Measurements from ENCODE around the gene OR51A4.

OR51A4 gene

GRCh38 chr11:4926608-4927007 is 20.8 kb downstream of the OR51A4 start:
- POLR2A ChIA-PET = no interaction called here
- no peak for TF ChIP-seq CTCF (IDR thresholded peaks at IDR 0.05; ENCODE audit: insufficient read depth, low read length, missing control alignments)
- DNase-seq (ENCODE audit: low read depth, low spot score) = no peak
- CTCF ChIA-PET = no interaction called here
- no peak overlapping the region for H3K4me3 ChIP-seq (ENCODE audit: low read depth, low read length)

GRCh38 chr11:4924239-4924638 is 23.2 kb downstream of the OR51A4 start, which contains the start of gene OR51G1:
OR51G1 (minus strand) TSS chr11:4924339; CDS start chr11:4924339, 0 bp downstream.
- no peak for DNase-seq (ENCODE audit: low read depth, low spot score)
- H3K4me3 ChIP-seq (ENCODE audit: low read depth, low read length) = no peak within 1 kb of the TSS
- no peak for TF ChIP-seq CTCF (IDR thresholded peaks at IDR 0.05; ENCODE audit: insufficient read depth, low read length, missing control alignments)
- ChIA-PET POLR2A (no interaction called here), CTCF (no interaction called here)

GRCh38 chr11:4922304-4922703 is 25.1 kb downstream of the OR51A4 start:
- DNase-seq (ENCODE audit: low read depth, low spot score) = no peak
- CTCF ChIA-PET = no interaction called here
- POLR2A ChIA-PET = no interaction called here
- TF ChIP-seq CTCF (IDR thresholded peaks at IDR 0.05; ENCODE audit: insufficient read depth, low read length, missing control alignments) = no peak
- H3K4me3 ChIP-seq (ENCODE audit: low read depth, low read length) = no peak overlapping the region

GRCh38 chr11:4921796-4922195 is 25.6 kb downstream of the OR51A4 start:
- ChIA-PET POLR2A (no interaction called here), CTCF (no interaction called here)
- no peak for TF ChIP-seq CTCF (IDR thresholded peaks at IDR 0.05; ENCODE audit: insufficient read depth, low read length, missing control alignments)
- no peak overlapping the region for H3K4me3 ChIP-seq (ENCODE audit: low read depth, low read length)
- DNase-seq (ENCODE audit: low read depth, low spot score) = no peak

GRCh38 chr11:4919250-4919649 is 28.2 kb downstream of the OR51A4 start, which contains the start of gene OR51G2:
OR51G2 (minus strand) TSS chr11:4919350; CDS start chr11:4915663, 3,687 bp downstream.
- ChIA-PET CTCF (no interaction called here), POLR2A (no interaction called here)
- no peak for TF ChIP-seq CTCF (IDR thresholded peaks at IDR 0.05; ENCODE audit: insufficient read depth, low read length, missing control alignments)
- DNase-seq (ENCODE audit: low read depth, low spot score) = no peak
- no peak within 1 kb of the TSS for H3K4me3 ChIP-seq (ENCODE audit: low read depth, low read length)

GRCh38 chr11:4916581-4916980 is 30.8 kb downstream of the OR51A4 start:
- CTCF ChIA-PET = no interaction called here

More at GRCh38 chr11:4916581-4916980, 30.8 kb downstream of the OR51A4 start:
- POLR2A ChIA-PET = no interaction called here
- no peak for DNase-seq (ENCODE audit: low read depth, low spot score)
- H3K4me3 ChIP-seq (ENCODE audit: low read depth, low read length) = no peak overlapping the region
- no peak for TF ChIP-seq CTCF (IDR thresholded peaks at IDR 0.05; ENCODE audit: insufficient read depth, low read length, missing control alignments)
